OCI-LY3 (cell line): ENCODE results near the gene KHNYN.
"Not testable (repeated sequence)": the region's sequence is repeated elsewhere in the genome, so short reads cannot be mapped to it uniquely, and the experiment has no call there.

Experiments used
- EZH2phosphoT487 ChIP-seq: fragments of 200-600 bp; shearing (Covaris generic); IDR thresholded peaks from 2 replicates; pipeline ENCODE4 v1.6.1; 2018; ENCODE audit warnings: antibody characterized with exemption, mixed run types, low read depth
- TF ChIP-seq, protein P1 (sequence below): fragments of 200-600, 300-600 bp; sonication (generic); IDR thresholded peaks from 2 replicates; pipeline ENCODE4 v1.5.1; 2014; ENCODE audit warnings: antibody characterized with exemption, low read length, low read depth

DNA sequence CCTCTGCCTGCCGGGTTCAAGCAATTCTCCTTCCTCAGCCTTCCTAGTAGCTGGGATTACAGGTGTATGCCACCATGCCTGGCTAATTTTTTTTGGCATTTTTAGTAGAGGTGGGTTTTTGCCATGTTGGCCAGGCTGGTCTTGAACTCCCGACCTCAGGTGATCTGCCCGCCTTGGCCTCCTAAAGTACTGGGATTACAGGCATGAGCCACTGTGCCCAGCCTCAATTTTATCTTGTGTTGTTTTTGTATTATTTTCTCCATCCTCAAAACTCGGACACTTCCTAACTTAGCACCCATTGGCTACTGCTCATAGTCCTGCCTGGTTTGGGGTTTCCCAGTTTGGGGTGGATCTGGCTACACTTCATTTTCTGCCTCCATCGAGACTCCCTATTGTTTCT lies 42.2 kb upstream of the KHNYN start:
- TF ChIP-seq, protein P1, sequence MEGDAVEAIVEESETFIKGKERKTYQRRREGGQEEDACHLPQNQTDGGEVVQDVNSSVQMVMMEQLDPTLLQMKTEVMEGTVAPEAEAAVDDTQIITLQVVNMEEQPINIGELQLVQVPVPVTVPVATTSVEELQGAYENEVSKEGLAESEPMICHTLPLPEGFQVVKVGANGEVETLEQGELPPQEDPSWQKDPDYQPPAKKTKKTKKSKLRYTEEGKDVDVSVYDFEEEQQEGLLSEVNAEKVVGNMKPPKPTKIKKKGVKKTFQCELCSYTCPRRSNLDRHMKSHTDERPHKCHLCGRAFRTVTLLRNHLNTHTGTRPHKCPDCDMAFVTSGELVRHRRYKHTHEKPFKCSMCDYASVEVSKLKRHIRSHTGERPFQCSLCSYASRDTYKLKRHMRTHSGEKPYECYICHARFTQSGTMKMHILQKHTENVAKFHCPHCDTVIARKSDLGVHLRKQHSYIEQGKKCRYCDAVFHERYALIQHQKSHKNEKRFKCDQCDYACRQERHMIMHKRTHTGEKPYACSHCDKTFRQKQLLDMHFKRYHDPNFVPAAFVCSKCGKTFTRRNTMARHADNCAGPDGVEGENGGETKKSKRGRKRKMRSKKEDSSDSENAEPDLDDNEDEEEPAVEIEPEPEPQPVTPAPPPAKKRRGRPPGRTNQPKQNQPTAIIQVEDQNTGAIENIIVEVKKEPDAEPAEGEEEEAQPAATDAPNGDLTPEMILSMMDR: not testable (repeated sequence)
- not testable (repeated sequence) for TF ChIP-seq EZH2phosphoT487
